Measurements from ENCODE around the gene MAP4K3. TPM values are rescaled to one million over a fixed set of nuclear protein-coding genes. Genes with fewer than 3 reads are reported as not detected.

MAP4K3 gene
- total and polyA plus RNA-seq, 2 of the 4 experiments (the other 2 are of a cell fraction), result 13.2 to 32.6 TPM

DNA sequence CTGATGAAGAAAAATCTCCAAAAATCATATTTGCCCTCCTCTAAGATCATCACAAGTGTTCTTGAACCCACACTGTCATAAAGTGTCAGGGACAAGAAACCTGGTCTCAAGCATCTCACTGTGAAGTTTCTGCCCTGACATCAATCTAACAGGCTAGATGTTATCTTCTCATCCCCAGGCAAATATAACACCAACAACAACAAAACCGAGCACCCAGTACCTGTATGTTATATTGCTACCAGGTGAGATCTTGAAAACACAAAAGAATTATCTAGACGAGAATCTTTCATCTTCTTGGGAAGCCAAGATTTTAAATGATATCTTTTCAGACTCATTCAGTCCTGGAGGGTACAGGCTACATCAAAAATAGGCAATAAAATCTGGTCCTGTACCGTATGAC, 8.8 kb upstream of the MAP4K3 start:
- ATAC-seq (ENCODE audit: low read depth) (no peak), DNase-seq (no peak)
- Histone ChIP-seq H2AFZ (replicated peaks; ENCODE audit: low read length, poor library complexity) (no peak overlapping the region), H2AK5ac (ENCODE audit: low read depth, low read length) (no peak overlapping the region), H4K20me1 (ENCODE audit: insufficient read depth, low read length) (no peaks in the 10 kb centered on the region), H2BK20ac (ENCODE audit: low read depth, low read length) (no peak overlapping the region), H3K18ac (ENCODE audit: low read depth, low read length) (no peak overlapping the region), H4K5ac (ENCODE audit: low read depth, low read length) (no peak overlapping the region), H2AK9ac (replicated peaks; ENCODE audit: low read depth, low read length, poor library complexity) (no peak overlapping the region), H3K79me1 (ENCODE audit: low read depth in 1 of 2, low read length in 2 of 2) (peaks cover 10 to 24% of the 10 kb centered on the region in 2 experiments), H4K91ac (ENCODE audit: insufficient read depth, low read depth, low read length) (no peak overlapping the region), H3K27ac (ENCODE audit: insufficient read depth, low read length) (no peak overlapping the region), H2BK15ac (ENCODE audit: low read depth, low read length) (no peak overlapping the region), H3K36me3 (ENCODE audit: control insufficient read depth, insufficient read depth, low read length) (peaks cover 15% of the 10 kb centered on the region), H3K23ac (ENCODE audit: low read depth, low read length) (no peak overlapping the region), H3K9ac (ENCODE audit: low read depth, low read length) (no peak overlapping the region), H3K9me3 (ENCODE audit: control insufficient read depth, insufficient read depth, low read length) (no peaks in the 10 kb centered on the region), H3K27me3 (ENCODE audit: control insufficient read depth, insufficient read depth, low read length) (no peaks in the 10 kb centered on the region), H3K4me3 (ENCODE audit: insufficient read depth, low read depth, low read length) (no peak overlapping the region), H3K4me2 (ENCODE audit: low read depth, low read length) (no peak overlapping the region), H4K8ac (ENCODE audit: low read depth in 2 of 2, low read length in 2 of 2) (no peak overlapping the region), H3K56ac (ENCODE audit: extremely low read depth, insufficient read depth, low read length) (no peak overlapping the region), H3K4me1 (ENCODE audit: control insufficient read depth, insufficient read depth, low read length) (peaks cover 2% of the 10 kb centered on the region; the same call in 1 of the 2 replicates), H3K14ac (replicated peaks; ENCODE audit: low read depth, low read length) (no peak overlapping the region), H2BK5ac (ENCODE audit: low read depth, low read length, poor library complexity, severe bottlenecking) (no peak overlapping the region), H3K4ac (ENCODE audit: low read depth, low read length) (no peak overlapping the region), H2BK120ac (ENCODE audit: low read depth, low read length) (no peak overlapping the region), H3K9me1 (ENCODE audit: insufficient read depth, low read length) (peaks cover 5% of the 10 kb centered on the region; the same call in 1 of the 2 replicates)
- dilution Hi-C loops (cut with HindIII; ENCODE audit: low sequenced_read_pairs, unreplicated experiment) (no loop called here), in situ Hi-C loops (cut with MboI; ENCODE audit: low sequenced_read_pairs) (no loop called here), intact Hi-C loops (cut with micrococcal nuclease) (no loop called here)
- ChIA-PET CTCF (no interaction called here), POLR2A (ENCODE audit: unreplicated experiment) (no interaction called here)
- TF ChIP-seq POLR2A (IDR thresholded peaks at IDR 0.05; ENCODE audit: low read depth, low read length) (no peak), SMC3 (IDR thresholded peaks at IDR 0.05; ENCODE audit: low read depth, low read length) (no peak), MAZ (IDR thresholded peaks at IDR 0.05; ENCODE audit: borderline replicate concordance, low read depth, low read length) (no peak), CHD1 (IDR thresholded peaks at IDR 0.05; ENCODE audit: low read depth, low read length) (no peak), MAFK (IDR thresholded peaks at IDR 0.05; ENCODE audit: low read depth, low read length) (no peak), NFE2L2 (IDR thresholded peaks at IDR 0.05; ENCODE audit: low read depth, low read length) (no peak), FOS (IDR thresholded peaks at IDR 0.05; ENCODE audit: low read depth, low read length) (no peak), MXI1 (IDR thresholded peaks at IDR 0.05; ENCODE audit: borderline replicate concordance, low read depth, low read length) (no peak)
- no TSS peak for BruUV-seq (replicated peaks)
- no CpG with 5 or more reads among the region's 3 CpGs for WGBS, 2 experiments (ENCODE audit: extremely low coverage in 2 of 2, insufficient read length in 1 of 2)

Data from IMR-90 (cell line).